Activated CD8-positive, alpha-beta T cell treated with anti-CD3 and anti-CD28 coated beads for 36 hours (primary cell): ENCODE measurements around the gene GPX4. TPM values are rescaled to one million over a fixed set of nuclear protein-coding genes. Genes with fewer than 3 reads are reported as not detected.

Experiments
- ATAC-seq: fragments of 200-7000 bp; cut with Tn5 transposase; one replicate; pipeline ENCODE4 v1.10.0; 2021; ENCODE audit warnings: mild to moderate bottlenecking, moderate library complexity
- CTCF ChIA-PET: fragments of 350-600 bp; sonication (Branson Sonifier 250); formaldehyde crosslinking; loops from one replicate; lab custom pipeline; 2021; ENCODE audit warnings: antibody characterized with exemption; lab: Charles Lee
- POLR2A ChIA-PET: fragments of 350-600 bp; sonication (Branson Sonifier 250); formaldehyde crosslinking; loops from one replicate; lab custom pipeline; 2021; ENCODE audit warnings: antibody characterized with exemption; lab: Charles Lee
- DNase-seq: peaks from one replicate; pipeline ENCODE4 v3.0.0-alpha.2; 2020
- H3K27ac Mint-ChIP-seq: one replicate; pipeline ENCODE4 v1.8.0; 2021; ENCODE audit warnings: mild to moderate bottlenecking, mixed read lengths
- H3K27me3 Mint-ChIP-seq: one replicate; pipeline ENCODE4 v1.8.0; 2021; ENCODE audit warnings: mixed read lengths
- H3K36me3 Mint-ChIP-seq: one replicate; pipeline ENCODE4 v1.8.0; 2021; ENCODE audit warnings: low read depth, mixed read lengths
- H3K4me1 Mint-ChIP-seq: one replicate; pipeline ENCODE4 v1.8.0; 2021; ENCODE audit warnings: low read depth, mixed read lengths
- H3K4me3 Mint-ChIP-seq: one replicate; pipeline ENCODE4 v1.8.0; 2021; ENCODE audit warnings: mild to moderate bottlenecking, moderate library complexity, mixed read lengths
- H3K9me3 Mint-ChIP-seq: one replicate; pipeline ENCODE4 v1.8.0; 2021; ENCODE audit warnings: mixed read lengths
- CTCF ChIP-seq: fragments of 200-600 bp; IDR thresholded peaks from one replicate; pipeline ENCODE4 v1.8.0; 2022; ENCODE audit warnings: antibody characterized with exemption, mild to moderate bottlenecking
- intact Hi-C: fragments of 100-400 bp; cut with micrococcal nuclease; formaldehyde crosslinking; loops from one replicate; pipeline ENCODE4 v1.10.0; 2022
- total RNA-seq, 2 experiments: library from RNA; stranded (reverse); gene quantifications; one replicate each; pipeline ENCODE4 v1.2.3, GENCODE V29; 2021

The GPX4 gene
- total RNA-seq, 2 experiments from 2014 or later, result 224 to 232 TPM

- intact Hi-C loops, result no loop called here
- POLR2A ChIA-PET, result interaction anchor here (0.9 to 4.7 kb wide), 14 partner anchors 10 to 45 kb away, joined by 3 to 29 read pairs (median 5); partner anchors contain the start of genes ABCA7, GPX4 and RNU6-2
Measured at GRCh38 chr19:1065606-1066109, 38.1 kb upstream of the GPX4 start.

GRCh38 chr19:1066251-1066747 lies 37.5 kb upstream of the GPX4 start:
- no peak for DNase-seq
- intact Hi-C loops, result no loop called here
- POLR2A ChIA-PET, result interaction anchor here (0.7 to 4.7 kb wide), 16 partner anchors 8 to 46 kb away, joined by 3 to 29 read pairs (median 8); partner anchors contain the start of genes ABCA7, GPX4 and RNU6-2
- CTCF ChIA-PET, result interaction anchor here (1.0 to 4.4 kb wide), 10 partner anchors 9 to 177 kb away, joined by 3 to 22 read pairs (median 8); partner anchors contain the start of genes ABCA7 and CNN2
- Mint-ChIP-seq H3K27me3 (no peaks in the 10 kb centered on the region), H3K4me3 (peak overlapping the region; percentile 67), H3K27ac (no peak overlapping the region), H3K9me3 (peaks cover 1% of the 10 kb centered on the region), H3K36me3 (peaks cover 23% of the 10 kb centered on the region), H3K4me1 (peaks cover 33% of the 10 kb centered on the region)
- ATAC-seq, result no peak
- TF ChIP-seq CTCF, result no peak

More at GRCh38 chr19:1065606-1066109, 38.1 kb upstream of the GPX4 start:
- no peak overlapping the region for H3K27ac Mint-ChIP-seq
- H3K4me1 Mint-ChIP-seq, result peaks cover 33% of the 10 kb centered on the region
- ATAC-seq (no peak), DNase-seq (no peak)
- H3K4me3 Mint-ChIP-seq, result peak overlapping the region; percentile 24
- CTCF ChIA-PET, result interaction anchor here (1.0 to 4.4 kb wide), 11 partner anchors 9 to 178 kb away, joined by 3 to 22 read pairs (median 4); partner anchors contain the start of gene CNN2
- TF ChIP-seq CTCF, result no peak
- peaks cover 21% of the 10 kb centered on the region for H3K36me3 Mint-ChIP-seq
- H3K27me3 Mint-ChIP-seq, result no peaks in the 10 kb centered on the region
- peaks cover 1% of the 10 kb centered on the region for H3K9me3 Mint-ChIP-seq

- ChIA-PET CTCF (interaction anchor here (0.7 to 4.4 kb wide), 11 partner anchors 10 to 226 kb away, joined by 3 to 22 read pairs (median 7); partner anchors contain the start of genes ABCA7 and CNN2), POLR2A (interaction anchor here (0.7 to 4.7 kb wide), 22 partner anchors 8 to 203 kb away, joined by 3 to 29 read pairs (median 6); partner anchors contain the start of genes ABCA7, CIRBP, CNN2 and GPX4)
- Mint-ChIP-seq H3K27me3 (no peaks in the 10 kb centered on the region), H3K9me3 (peaks cover 1% of the 10 kb centered on the region), H3K27ac (peak within 1 kb of the TSS; percentile 87), H3K4me3 (peak within 1 kb of the TSS; percentile 84), H3K36me3 (peaks cover 26% of the 10 kb centered on the region), H3K4me1 (peaks cover 36% of the 10 kb centered on the region)
- DNase-seq, result peak; percentile 90
- no peak for TF ChIP-seq CTCF
- ATAC-seq, result peak; percentile 66
- intact Hi-C loops, result no loop called here
Measured at GRCh38 chr19:1066748-1067340, 37.0 kb upstream of the GPX4 start, which contains the start of gene ARHGAP45. Gene ARHGAP45 (plus strand): TSS chr19:1067167. CDS start chr19:1067406, 239 bp downstream.

- peak overlapping the region; percentile 87 for H3K27ac Mint-ChIP-seq
- ATAC-seq (peak; percentile 41), DNase-seq (peak; percentile 82)
- ChIA-PET CTCF (interaction anchor here (0.7 to 4.4 kb wide), 10 partner anchors 10 to 226 kb away, joined by 3 to 22 read pairs (median 8); partner anchors contain the start of gene ABCA7), POLR2A (interaction anchor here (0.9 to 4.7 kb wide), 22 partner anchors 9 to 830 kb away, joined by 3 to 29 read pairs (median 6); partner anchors contain the start of genes ABCA7, CIRBP, CNN2 and GPX4)
- H3K9me3 Mint-ChIP-seq, result peaks cover 1% of the 10 kb centered on the region
- H3K36me3 Mint-ChIP-seq, result peaks cover 32% of the 10 kb centered on the region
- no peak for TF ChIP-seq CTCF
- peak overlapping the region; percentile 84 for H3K4me3 Mint-ChIP-seq
- H3K27me3 Mint-ChIP-seq, result no peaks in the 10 kb centered on the region
- H3K4me1 Mint-ChIP-seq, result peaks cover 42% of the 10 kb centered on the region
- intact Hi-C loops, result no loop called here
Measured at GRCh38 chr19:1067341-1067957, 36.3 kb upstream of the GPX4 start.
